Measurements from ENCODE around the gene ARID3B.

DNA sequence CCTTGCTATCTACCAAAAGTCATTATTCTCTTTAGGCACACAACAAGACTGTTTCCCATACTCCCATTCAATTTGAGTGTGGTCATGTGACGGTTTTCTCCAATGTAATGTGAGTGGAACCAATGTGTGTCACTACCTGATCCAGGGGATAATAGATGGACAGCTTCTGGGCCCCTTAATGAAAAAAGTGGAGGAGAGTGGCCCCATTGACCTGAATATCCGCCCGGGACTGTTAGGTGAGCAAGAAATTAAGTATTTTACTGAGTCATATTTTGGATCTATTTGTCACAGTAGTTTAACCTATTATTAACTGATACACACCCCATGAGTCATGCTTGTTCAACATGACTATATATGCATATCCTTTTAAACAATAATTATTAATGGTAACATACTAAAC lies 15.1 kb upstream of the ARID3B start:
- TF ChIP-seq, protein P1, sequence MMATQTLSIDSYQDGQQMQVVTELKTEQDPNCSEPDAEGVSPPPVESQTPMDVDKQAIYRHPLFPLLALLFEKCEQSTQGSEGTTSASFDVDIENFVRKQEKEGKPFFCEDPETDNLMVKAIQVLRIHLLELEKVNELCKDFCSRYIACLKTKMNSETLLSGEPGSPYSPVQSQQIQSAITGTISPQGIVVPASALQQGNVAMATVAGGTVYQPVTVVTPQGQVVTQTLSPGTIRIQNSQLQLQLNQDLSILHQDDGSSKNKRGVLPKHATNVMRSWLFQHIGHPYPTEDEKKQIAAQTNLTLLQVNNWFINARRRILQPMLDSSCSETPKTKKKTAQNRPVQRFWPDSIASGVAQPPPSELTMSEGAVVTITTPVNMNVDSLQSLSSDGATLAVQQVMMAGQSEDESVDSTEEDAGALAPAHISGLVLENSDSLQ (IDR thresholded peaks at IDR 0.05), result no peak
- TF ChIP-seq ELF4 (IDR thresholded peaks at IDR 0.05) (no peak), CTBP1 (IDR thresholded peaks at IDR 0.05; ENCODE audit: borderline replicate concordance) (no peak), LEF1 (IDR thresholded peaks at IDR 0.05; ENCODE audit: borderline replicate concordance) (no peak), ARNT (IDR thresholded peaks at IDR 0.05) (no peak), FOXK2 (IDR thresholded peaks at IDR 0.05) (no peak), BHLHE40 (IDR thresholded peaks at IDR 0.05; ENCODE audit: borderline replicate concordance) (no peak), ZNF384 (IDR thresholded peaks at IDR 0.05) (no peak), HDGF (IDR thresholded peaks at IDR 0.05; ENCODE audit: borderline replicate concordance) (no peak), FOXA1 (IDR thresholded peaks at IDR 0.05) (no peak), SP1 (IDR thresholded peaks at IDR 0.05) (no peak), SUZ12 (IDR thresholded peaks at IDR 0.05) (no peak), TARDBP (IDR thresholded peaks at IDR 0.05) (no peak)
